Measurements from ENCODE around the gene INPP4A.

- no peak for TF ChIP-seq CTCF (IDR thresholded peaks at IDR 0.05)
- no peak for TF ChIP-seq POLR2A (IDR thresholded peaks at IDR 0.05)
These were observed 127.1 kb downstream of the INPP4A start for GRCh38 chr2:98571796-98572195.
